GM19238 (cell line): ENCODE data around the gene C4orf50.

ENCODE experiments used
- DNase-seq: peaks from one replicate; pipeline ENCODE4 v3.0.0; 2011; ENCODE audit warnings: low spot score; ENCODE audit not compliant: insufficient read length

Gene C4orf50

DNA sequence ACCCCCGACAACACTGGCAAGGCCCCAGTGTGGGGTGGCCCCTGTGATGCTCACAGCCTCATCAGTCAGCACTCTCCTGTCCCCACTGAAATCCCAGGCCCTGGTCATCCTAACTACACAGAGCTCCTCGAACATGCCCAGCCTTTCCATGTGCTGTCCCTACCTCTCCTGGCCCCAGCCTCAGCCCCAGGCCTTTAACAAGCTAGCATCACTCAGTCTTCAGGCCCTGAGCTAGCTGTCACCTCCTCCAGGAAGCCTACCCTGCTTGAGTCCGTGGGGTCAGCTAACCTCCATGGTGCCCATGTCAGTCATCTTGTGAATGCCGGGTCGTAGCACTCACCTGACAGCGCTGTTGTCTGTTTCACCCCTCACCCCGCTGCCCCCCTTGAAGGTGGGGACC is 25.6 kb upstream of the C4orf50 start:
- no peak for DNase-seq

DNA sequence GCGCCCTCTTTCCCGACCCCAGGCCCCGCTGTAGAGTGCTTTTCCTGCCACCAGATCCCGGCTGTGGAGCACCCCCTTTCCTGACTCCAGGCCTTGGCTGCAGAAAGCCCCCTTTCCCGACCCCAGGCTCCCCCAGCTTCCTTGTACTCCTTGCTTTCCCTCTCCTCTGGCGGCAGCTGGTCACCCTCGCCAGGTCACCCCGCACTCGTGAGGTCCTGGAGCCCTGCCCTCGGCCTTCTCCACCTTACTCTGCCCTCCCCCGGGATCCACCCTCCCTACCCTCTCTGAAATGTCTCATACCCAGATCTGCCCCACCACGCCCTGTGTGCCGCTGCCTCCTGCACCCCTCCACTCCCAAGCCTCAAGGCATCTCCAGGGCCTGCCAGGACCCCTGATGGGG is 25.0 kb upstream of the C4orf50 start:
- no peak for DNase-seq

DNA sequence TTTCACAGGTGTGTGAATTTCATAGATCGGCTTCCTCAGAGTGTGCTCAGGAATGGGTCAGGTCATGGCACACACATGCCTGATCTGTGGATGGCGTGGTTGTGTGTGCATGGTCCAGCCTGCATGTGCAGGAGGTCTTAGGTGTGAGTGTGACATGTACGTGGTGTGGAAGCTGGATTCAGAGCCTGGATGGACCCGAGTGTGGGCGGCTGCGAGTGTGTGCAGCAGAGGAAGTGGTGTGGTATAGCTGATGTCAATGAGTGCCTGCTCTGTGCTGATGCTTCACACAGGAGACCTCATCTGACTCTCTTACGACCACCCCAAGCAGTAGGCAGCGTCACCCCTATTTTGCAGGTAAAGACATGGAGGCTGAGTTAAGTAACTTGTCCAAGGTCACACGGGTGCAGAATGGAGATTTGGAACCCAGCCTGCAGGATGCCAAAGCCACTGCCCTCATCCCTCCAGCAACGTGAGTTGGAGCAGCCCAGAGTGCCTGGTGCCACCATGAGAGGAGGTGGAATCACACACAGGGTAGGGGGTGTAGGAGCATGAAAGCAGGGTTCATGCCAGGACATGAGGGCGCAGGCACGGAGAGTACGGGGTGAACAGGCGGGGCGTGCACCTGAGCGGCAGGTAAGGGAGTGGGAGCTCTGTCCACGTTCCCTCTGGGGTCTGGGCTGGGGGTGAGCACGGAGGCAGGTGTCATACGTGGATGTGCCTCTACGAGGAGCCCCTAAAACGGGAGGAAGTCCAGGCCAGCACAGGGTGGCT is 24.2 kb upstream of the C4orf50 start:
- no peak for DNase-seq

DNA sequence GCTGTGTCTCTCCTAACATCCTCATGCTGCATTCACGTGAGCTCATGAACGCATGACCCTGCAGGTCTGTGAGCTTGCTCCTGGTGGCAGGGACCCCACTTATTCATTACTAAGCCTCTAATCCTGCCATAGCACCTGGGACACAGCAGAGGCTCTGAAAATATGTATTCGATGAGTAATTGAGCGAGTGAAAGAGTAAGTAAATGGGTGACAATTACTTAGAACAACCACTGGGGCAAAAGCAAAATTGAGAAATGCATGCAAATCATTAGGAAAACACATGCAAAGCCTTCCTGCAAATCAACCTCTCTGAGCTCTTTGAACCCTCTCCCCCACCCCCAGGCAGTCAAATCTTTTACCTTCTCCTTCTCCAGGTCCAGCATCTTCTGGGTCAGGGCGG is 23.6 kb upstream of the C4orf50 start:
- no peak for DNase-seq

DNA sequence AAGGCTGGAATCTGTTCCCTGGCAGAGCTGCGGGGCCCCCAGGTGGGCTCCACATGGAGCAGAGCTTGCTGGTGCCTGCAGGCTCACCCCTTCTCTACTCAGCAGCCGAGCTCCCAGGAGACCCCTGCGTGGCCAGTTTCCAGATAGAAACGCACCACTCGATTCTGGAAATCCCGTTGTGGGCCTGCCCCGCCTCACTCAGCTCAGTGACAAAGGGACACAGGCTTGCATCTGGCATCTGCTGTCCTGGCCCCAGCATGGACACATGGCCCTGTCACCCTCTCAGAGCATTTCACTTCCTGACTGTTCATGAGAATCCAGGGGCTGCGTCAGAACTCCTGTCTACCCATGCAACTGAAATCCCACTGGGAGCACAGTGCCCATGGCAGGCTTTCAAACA is 20.5 kb upstream of the C4orf50 start:
- DNase-seq: no peak

DNA sequence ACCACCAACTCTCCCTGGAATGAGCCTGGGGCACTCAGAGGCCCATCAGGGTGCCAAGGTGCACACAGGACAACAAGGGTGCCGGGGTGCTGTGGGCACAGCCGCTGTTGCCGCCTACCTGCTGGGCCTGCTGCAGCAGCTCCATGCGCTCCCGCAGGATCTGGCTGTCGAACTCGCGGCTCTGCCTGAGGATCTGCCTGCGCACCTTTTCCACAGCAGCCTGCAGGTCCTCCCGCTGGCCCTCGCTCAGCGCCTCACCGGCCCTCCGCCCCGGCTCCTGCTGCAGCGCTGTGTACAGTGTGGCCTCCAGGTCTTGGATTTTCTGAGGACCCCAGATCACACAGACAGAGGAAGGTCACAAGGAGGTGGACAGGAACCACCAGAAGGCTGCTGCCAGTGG is 17.6 kb upstream of the C4orf50 start:
- no peak for DNase-seq

DNA sequence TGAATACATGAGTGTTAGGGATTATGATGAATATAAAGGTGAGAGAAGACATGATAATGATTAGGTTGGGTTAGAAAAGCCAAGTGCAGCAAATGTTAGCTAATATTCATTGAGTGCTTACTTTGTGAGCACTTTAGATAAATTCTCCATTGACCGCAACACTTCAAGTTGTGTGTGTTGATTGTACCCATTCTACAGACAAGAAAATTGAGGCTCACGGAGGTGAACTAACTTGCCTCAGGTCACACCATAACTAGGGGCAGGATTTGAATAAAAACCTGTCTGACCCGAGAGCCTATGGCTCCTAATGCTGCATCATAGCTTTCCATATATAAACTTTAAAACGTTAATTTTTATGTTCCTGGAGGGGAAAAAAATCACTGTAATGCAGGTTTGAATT is 15.2 kb upstream of the C4orf50 start:
- DNase-seq: no peak

DNA sequence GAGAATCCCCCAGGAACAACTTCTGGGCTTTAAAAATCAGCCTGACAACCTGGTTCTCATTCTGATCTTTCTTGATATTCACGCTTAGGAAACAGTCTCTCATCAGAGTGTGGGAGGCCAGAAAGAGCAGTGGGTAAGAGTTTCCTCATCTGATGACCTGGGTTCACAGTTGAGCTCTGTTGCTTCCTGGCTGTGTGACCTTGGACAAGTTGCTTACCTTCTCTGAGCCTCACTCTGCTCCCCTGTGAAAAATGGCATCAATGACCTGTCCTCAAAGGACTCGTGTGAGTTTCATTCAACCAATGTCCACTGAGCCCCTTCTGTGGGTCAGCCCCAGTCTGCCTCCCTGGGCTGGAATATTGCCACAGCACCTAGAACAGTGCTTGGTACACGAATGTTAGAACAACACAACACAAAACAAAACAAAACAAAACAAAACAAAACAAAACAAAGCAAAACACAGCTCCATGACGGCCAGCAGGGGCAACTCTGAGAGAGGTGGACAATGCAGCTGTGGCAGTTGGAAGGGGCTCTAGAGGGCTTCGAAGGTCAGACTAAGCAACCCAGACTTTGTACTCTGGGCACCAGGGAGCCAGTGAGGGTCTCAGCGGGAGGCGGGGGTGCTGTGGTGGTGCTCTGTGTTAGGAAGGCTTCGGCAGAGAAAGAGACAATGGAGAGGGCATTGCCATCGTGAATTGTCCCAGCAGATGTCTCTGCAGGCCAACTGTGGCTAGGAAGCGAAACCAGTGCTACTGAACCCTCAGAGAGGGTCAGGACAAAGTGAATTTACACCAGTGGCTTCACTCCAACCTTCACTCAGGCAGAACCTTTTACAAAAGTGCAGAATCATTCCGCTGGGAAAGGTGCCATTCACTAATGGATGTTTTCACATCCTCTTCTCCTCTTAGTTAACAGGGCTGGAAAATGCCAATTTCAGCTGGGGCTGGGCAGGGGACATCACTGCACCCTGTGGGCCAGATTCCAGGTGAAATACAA is 14.3 kb upstream of the C4orf50 start:
- no peak for DNase-seq

DNA sequence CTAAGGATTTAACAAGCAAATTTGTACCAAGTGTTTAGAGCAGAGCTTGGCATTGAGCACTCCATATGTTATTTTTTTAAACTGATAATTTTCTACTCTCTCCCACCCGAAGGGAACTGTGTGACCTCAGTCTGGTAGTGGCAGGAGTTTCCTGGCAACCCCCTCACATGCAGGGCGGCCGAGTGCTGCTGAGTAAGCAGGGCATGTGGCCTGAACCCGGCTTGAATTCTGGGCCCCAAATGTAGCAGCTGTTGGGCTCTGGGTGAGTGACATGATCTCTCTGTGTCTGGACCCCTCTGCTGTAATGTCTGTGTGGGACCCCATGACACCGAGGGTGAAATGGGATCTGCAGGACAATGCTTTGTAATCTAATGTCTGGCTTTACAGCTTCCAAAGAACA is 13.6 kb upstream of the C4orf50 start:
- DNase-seq: no peak

DNA sequence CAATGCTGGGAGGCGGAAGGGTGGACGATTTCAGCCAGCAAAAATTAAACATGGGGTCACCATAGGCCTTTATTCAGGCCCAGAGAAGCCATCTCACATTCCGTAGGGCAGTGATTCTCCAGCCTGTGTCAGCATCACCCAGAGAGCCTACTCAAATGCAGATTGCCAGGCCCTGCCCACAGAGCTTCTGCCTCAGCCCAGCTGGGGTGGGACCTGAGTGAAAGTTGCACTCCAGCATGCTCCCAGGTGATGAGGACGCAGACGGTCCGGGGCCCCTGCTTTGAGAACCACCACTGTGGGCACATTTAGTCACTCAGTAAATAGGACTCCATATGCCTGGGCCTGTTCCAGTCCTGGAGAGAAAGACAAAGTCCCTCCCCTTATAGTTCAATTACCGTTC is 12.4 kb upstream of the C4orf50 start:
- no peak for DNase-seq

DNA sequence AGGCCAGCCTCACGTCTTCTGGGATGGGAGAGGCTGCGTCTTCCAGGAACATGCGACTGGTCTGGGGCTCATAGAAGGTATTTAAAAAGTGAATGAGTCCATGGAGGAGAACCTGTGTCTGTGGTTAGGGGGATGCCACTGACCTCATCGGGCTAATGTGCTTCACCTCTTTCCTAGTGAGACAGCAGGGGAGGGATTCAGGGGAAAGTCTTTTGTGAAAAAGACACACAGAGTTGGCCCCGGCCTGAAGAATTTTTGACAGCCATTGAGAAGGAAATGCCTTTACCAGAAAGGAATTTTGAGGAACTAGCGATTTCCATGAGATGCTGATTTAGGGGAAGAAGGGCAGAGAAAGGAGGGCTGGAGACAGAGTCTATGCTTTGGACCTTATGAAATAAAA is 11.0 kb upstream of the C4orf50 start:
- DNase-seq: no peak

DNA sequence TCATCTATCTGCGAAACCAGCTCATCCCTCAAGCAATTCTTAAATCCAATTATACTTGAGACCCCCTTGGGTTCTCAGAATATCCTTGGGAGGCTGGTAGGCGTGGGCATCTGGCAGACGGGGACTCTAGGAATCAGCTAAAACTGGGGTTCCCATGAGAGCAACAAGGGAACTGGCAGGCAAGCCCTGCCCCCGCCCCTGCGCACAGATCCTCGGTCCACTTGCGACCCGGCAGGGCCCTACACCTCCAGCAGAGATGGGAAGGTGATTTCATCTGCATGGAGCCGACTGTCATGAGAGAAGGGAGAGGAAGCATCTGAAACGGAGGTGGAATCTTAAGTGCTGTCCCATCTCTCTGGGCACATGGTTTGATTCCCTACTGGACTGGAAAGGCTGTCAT is 9.9 kb upstream of the C4orf50 start:
- DNase-seq: no peak

DNA sequence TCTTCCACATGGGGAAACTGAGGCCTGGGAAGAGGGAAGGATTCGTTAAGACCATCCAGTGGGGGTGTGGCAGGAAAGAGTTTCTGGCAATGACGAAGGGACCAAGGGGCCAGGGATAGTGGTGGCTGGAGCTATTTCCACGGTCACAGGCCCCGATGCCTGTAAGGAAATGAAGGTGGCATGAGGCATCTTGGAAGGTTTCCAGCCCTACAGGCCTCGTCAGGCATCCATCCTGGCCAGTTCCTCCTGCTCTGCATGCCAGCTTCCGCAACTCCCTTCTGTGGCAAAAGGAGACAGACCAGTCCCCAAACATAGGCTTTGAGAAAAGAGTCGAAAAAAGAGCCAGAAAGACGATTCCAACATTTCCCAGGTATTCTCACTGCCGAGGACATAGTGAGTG is 9.2 kb upstream of the C4orf50 start:
- DNase-seq: no peak

DNA sequence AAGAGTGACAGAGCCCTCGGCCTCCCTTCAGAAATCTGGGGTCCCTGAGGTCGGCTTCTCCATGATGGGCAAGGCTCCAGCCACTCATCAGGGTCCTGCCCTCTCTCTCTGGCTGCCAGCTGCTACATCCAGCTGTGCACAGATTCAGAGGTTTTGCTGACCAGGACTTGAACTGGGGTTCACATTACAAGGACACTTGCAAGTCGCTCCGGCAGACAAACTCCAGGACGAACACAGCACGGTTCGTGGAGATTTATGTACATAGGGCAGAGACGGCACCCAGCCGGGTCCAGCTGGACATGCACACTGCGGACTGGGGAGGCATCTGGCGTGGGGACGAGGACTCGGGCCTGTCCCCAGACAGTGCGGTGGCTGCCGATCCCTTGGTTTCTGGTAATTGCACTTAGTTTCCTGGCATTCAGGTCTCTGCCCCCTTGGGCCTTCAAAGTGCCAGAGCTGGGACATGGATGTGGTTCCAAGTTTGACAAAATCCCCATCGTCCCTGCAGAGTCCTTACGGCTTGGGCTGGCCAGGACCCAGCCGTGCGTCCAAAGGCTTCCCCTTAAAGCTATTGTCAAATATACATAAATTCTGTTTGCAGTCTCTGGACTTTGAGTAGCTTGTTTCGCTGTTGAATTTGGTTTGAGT is 6.2 kb upstream of the C4orf50 start:
- no peak for DNase-seq

DNA sequence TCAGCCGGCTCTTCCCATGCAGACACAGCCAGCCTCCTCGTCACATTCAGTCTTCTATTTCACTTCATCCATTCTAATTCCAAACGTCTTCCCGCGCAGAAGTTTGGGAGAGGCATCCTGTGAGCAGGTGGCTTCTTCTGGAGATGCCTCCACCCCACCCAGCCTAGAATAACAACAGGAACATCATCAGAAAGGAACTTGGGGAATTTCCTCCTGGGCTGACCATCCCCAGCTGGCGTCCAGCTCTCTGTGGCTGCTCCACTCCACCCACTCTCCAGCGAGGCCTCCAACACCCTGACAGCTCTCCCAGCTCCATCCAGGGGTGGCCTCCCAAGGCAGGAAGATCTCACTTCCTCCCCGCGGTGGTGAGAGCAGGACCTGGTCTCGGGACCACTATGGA is 5.5 kb upstream of the C4orf50 start:
- no peak for DNase-seq

DNA sequence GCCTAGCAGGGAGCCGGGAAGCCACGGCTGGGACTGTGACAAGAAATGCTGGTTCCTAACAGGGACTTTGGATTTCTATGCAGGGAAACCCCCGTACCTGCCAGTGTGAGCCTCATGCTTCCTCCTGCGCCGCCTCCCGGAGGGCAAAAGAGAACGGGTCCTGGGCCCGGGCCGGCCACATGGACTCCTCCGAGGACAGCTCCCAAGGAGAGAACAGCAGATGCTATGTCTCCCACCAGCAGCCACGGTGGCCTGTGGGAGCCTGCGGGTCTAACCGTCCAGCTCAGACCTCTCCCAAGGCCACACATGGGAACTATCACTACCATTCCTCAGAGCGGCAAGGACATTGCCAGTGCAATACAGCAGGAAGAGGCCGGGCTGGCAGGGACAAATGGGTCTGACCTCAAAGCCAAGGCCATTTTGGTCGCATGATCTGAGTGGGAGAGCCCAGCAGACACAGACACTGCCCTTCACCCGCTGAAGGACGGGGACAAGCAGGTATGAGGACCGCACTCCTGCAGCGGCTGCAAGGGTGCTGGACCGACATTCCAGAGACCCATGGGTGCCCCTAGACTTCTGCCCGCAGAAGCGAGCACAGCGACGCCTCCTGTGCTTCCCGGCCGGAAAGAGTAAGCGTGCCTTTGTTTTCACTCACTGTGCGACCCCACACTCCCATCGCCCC is 4.5 kb upstream of the C4orf50 start:
- no peak for DNase-seq

DNA sequence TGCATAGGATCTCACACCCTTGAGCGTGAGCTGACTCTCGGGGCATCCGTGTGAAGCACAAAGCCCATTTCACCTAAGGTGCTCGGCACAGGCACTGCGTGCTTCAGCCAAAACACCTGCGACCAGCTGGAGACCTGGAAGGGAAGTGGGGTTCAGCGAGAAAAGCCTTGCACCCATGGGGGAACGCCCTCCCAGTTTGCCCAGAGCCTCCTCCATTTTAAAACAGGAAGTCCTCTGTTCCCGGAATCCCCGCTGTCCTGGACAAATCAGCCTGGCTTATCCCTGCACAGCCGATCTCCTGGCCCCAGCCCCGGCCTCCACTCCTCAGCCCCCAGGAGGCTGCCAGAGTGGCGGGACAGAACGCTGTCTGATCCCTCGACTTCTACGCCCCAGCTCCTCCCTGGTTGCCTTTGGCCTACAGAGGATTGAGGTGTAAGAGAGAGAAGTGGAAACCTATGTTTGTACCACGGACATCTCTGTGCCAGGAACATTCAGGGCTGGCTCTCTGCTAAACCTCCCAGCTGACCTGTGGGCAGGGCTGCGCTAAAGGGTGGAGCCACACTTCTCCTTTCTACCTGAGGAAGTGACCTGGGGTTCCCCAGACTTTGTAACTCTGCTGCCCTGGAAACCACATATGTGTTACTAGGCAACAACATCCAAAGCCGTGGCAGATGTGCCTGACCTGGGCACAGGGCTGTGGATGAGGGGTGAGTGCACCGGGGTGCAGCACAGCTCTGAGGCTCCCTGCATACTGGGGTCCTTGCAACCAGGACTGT is 3.8 kb upstream of the C4orf50 start:
- no peak for DNase-seq

DNA sequence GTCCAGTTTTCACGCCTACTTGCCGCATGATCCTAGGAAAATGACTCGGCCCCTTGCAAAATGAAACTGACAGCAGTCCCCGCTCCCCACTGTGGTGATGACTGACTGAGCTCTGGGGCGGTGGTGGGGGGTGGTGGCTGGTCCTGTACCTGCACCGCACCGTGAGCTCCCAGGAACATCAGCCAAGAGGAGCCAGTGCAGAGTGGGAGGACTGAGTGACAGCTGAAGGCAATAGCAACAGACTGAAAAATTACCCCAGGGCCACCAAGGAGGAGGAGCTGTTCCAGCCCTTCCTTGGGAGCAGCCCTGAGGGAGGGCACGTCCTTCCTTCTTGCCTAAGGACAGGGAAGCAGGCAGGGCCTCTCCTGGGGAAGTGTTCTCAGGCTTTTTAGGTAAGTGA is 2.4 kb upstream of the C4orf50 start:
- DNase-seq: no peak

DNA sequence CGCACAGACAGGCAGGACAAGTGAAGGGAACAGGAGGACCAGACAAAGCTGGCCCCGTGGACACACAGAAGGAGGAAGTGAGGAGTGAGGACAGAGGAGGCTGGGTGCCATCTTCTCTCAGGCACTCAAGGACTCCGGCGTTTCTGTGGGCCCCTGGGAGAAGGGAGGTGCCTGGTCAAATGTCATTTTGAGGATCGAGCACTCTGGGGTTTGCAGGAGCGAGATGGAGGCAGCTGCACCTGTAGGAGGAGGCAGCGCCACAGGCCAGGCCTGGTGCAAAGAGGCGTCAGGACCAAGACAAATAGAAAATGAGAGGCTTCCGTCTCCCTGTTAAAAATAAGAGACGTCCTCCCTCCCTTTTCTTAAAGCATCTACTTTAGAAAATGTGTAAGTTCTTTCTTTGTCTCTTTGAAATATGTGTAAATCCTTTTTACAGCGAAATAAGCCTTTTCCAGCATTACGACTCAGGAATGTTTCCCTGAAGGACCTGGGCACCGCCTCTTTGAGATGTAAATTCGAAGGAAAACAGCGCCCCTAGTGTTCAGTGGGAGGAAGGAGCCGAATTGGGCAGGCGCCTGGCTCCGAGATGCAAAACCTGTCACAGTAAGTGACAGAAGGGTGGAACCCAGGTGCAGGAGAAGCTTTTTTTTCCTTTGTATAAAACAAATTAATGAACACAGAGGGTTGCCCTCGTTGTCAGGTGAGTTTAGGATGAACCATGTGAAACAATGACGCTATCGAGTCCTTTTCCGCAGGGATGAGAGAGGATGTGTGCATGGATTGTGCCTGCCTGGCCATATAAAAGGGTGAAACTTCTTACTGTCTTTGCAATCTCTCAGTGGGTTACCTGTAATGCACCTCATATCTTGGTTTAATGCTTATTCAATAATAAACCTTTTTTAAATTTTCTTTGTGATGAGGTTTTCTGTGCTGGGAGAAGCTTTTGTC is 1.4 kb upstream of the C4orf50 start:
- DNase-seq: peak; percentile 33

DNA sequence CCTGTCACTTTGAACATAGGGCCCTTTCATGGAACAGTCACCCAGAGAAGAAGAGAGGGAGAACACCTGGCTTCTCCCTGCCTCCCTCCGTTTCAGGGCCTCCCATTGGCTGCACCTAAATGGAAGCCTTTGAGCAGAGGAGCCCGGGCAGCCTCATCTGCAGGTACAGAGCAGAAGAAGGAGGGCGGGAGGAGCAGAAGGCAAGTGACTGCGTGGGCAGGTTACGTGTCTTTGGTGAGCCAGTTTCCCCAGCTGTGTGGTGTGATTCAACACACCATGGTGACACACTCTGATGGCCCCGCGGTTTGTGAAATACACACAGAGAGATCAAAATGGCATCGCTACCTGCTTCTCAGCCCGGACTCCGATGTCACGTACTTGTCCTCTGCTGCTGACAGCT is 431 bp downstream of the C4orf50 start:
- no peak for DNase-seq
